ENCODE measurements around the gene TEX44. TPM values are rescaled to one million over a fixed set of nuclear protein-coding genes. Genes with fewer than 3 reads are reported as not detected.

The TEX44 gene
- total RNA-seq, 2 donors from 2014 or later: not detected

DNA sequence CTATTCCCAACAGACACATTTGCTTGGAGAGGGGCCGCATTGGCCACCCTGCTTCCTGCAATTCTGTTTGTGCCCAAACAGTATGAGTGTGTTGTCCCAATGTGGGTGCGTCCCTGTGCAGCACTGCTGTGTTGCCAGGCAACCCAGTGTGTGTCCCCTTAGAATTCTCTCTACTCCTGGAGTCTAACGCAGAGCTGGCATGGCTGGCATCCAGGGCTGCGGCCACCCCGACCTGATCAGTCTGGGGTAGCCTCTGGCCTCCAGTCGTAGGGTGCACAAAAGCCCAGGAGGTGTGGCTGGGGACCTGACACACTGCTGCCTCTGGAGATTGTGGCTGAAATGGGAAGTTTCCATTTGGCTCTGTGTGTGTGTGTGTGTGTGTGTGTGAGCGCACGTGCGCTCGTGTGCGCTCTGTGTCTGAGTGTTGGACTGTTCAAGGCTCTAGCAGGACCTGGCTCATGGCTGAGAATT, 48.0 kb downstream of the TEX44 start:
- Mint-ChIP-seq H3K4me3 (peak overlapping the region; percentile 28), H3K27ac (peak overlapping the region; percentile 14), H3K27me3 (no peaks in the 10 kb centered on the region), H3K36me3 (ENCODE audit: low read depth) (no peaks in the 10 kb centered on the region), H3K4me1 (peaks cover 9% of the 10 kb centered on the region)
- H3K9me3 ChIP-seq (ENCODE audit: control insufficient read depth, low read length, poor library complexity, severe bottlenecking): no peaks in the 10 kb centered on the region
- ATAC-seq (no peak), DNase-seq (no peak)

- peak overlapping the region; percentile 76 for H3K4me3 Mint-ChIP-seq
- DNase-seq (peak in 2 of 3 donors; percentile 26 to 40), ATAC-seq (peak; percentile 92)
- no peaks in the 10 kb centered on the region for H3K27me3 Mint-ChIP-seq
- peaks cover 9% of the 10 kb centered on the region for H3K4me1 Mint-ChIP-seq
- H3K9me3 ChIP-seq (ENCODE audit: control insufficient read depth, low read length, poor library complexity, severe bottlenecking): no peaks in the 10 kb centered on the region
- peak overlapping the region; percentile 88 for H3K27ac Mint-ChIP-seq
- H3K36me3 Mint-ChIP-seq (ENCODE audit: low read depth): no peaks in the 10 kb centered on the region
Measured at GRCh38 chr2:231642631-231643494, 50.2 kb downstream of the TEX44 start.

- Mint-ChIP-seq H3K36me3 (ENCODE audit: low read depth) (no peaks in the 10 kb centered on the region), H3K4me3 (no peak overlapping the region), H3K27me3 (no peaks in the 10 kb centered on the region), H3K4me1 (peaks cover 9% of the 10 kb centered on the region), H3K27ac (peak overlapping the region; percentile 63)
- no peak for ATAC-seq
- H3K9me3 ChIP-seq (ENCODE audit: control insufficient read depth, low read length, poor library complexity, severe bottlenecking): no peaks in the 10 kb centered on the region
- DNase-seq: no peak
Measured at GRCh38 chr2:231643495-231643888, 50.8 kb downstream of the TEX44 start.

Other genes starting within 250 kb of the TEX44 start
- gene B3GNT7, start 197.2 kb upstream of the TEX44 start, total RNA-seq: under 1 TPM; 0.22 to 0.37 TPM
- gene NCL, start 128.4 kb upstream of the TEX44 start, total RNA-seq: 100 to 1,000 TPM; 385 to 428 TPM
- under 1 TPM; 0.35 to 0.55 TPM for gene NMUR1, start 62.4 kb upstream of the TEX44 start, total RNA-seq
- gene PTMA, start 115.7 kb downstream of the TEX44 start, total RNA-seq: 1,000 to 10,000 TPM; 1,121 to 1,256 TPM
- gene PDE6D, start 188.4 kb downstream of the TEX44 start, total RNA-seq: 10 to 100 TPM; 19.3 to 21.6 TPM
- gene COPS7B, start 193.6 kb downstream of the TEX44 start, total RNA-seq: 10 to 100 TPM; 38.9 to 46.4 TPM